ENCODE results near the gene PIGS.

PIGS gene

GRCh38 chr17:28505986-28506665 lies 65.2 kb downstream of the PIGS start, which contains the start of gene FOXN1:
Gene FOXN1 (plus strand): TSS chr17:28506348. CDS start chr17:28523970, 17,622 bp downstream.
- no peak for DNase-seq

GRCh38 chr17:28503420-28503819 lies 67.9 kb downstream of the PIGS start:
- no peak for DNase-seq

Measured in activated CD8-positive, alpha-beta memory T cell treated with anti-CD3 and anti-CD28 coated beads, Interleukin-2, amount 50 U/mL, for 4 hours (primary cell).